Measurements from ENCODE around the gene TRIM71.

GRCh38 chr3:32831791-32832190, 14.0 kb downstream of the TRIM71 start:
- TF ChIP-seq, protein P1, sequence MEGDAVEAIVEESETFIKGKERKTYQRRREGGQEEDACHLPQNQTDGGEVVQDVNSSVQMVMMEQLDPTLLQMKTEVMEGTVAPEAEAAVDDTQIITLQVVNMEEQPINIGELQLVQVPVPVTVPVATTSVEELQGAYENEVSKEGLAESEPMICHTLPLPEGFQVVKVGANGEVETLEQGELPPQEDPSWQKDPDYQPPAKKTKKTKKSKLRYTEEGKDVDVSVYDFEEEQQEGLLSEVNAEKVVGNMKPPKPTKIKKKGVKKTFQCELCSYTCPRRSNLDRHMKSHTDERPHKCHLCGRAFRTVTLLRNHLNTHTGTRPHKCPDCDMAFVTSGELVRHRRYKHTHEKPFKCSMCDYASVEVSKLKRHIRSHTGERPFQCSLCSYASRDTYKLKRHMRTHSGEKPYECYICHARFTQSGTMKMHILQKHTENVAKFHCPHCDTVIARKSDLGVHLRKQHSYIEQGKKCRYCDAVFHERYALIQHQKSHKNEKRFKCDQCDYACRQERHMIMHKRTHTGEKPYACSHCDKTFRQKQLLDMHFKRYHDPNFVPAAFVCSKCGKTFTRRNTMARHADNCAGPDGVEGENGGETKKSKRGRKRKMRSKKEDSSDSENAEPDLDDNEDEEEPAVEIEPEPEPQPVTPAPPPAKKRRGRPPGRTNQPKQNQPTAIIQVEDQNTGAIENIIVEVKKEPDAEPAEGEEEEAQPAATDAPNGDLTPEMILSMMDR (IDR thresholded peaks at IDR 0.05) = no peak
- no peak for TF ChIP-seq EZH2 (IDR thresholded peaks at IDR 0.05; ENCODE audit: borderline replicate concordance, insufficient read depth, low read depth, low read length, poor library complexity, severe bottlenecking)
